Testis (tissue), 3 donors: Measurements from ENCODE around the gene NCCRP1. TPM values are rescaled to one million over a fixed set of nuclear protein-coding genes. Genes with fewer than 3 reads are reported as not detected.

Experiments used
- DNase-seq: peaks from one replicate; pipeline ENCODE4 v3.0.0-alpha.2; 2019
- H3K27ac ChIP-seq, 2 donors: fragments of 200-600 bp; sonication (generic); one replicate each; pipeline ENCODE4 v1.5.1; 2019
- H3K27me3 ChIP-seq: fragments of 200-600 bp; sonication (generic); one replicate; pipeline ENCODE4 v1.5.1; 2019
- H3K36me3 ChIP-seq: fragments of 200-600 bp; sonication (generic); one replicate; pipeline ENCODE4 v1.5.1; 2017; ENCODE audit warnings: low read depth; ENCODE audit errors: missing control alignments
- H3K4me1 ChIP-seq: fragments of 200-600 bp; sonication (generic); one replicate; pipeline ENCODE4 v1.5.1; 2019
- H3K4me3 ChIP-seq, 2 donors: fragments of 200-600 bp; sonication (generic); one replicate each; pipeline ENCODE4 v1.5.1; 2017 to 2019
- H3K9me3 ChIP-seq: fragments of 200-600 bp; sonication (generic); one replicate; pipeline ENCODE4 v1.5.1; 2017
- POLR2A ChIP-seq: fragments of 450-650 bp; IDR thresholded peaks from one replicate; pipeline ENCODE4 v1.6.1; 2017; ENCODE audit warnings: antibody characterized with exemption, mild to moderate bottlenecking, moderate library complexity
- WGBS, 2 donors: methylation state at CpG; one replicate each; pipeline ENCODE4 v1.1.5; 2018; 5-methylcytosine and 5-hydroxymethylcytosine counted together
- intact Hi-C: fragments of 100-400 bp; cut with DNase I; formaldehyde crosslinking; loops from one replicate; pipeline ENCODE4 v1.15.1; 2023; ENCODE audit warnings: low total_unique reads
- polyA plus RNA-seq: library from polyadenylated mRNA; stranded (reverse); fragments of 350-450 nt; fragmentation: Illumina TruSeq; extraction: RNeasy Lipid Tissue Mini Kit (QIAGEN cat#74804); gene quantifications from one replicate; pipeline ENCODE4 v1.2.3, GENCODE V29; 2014; ENCODE audit warnings: low read depth, low replicate concordance; ENCODE audit not compliant: insufficient read depth
- total RNA-seq, 2 donors: library from RNA; depleted of rRNA; stranded (reverse); fragments of >200 nt; gene quantifications; one replicate each; pipeline ENCODE4 v1.2.3, GENCODE V29; 2016
- TF ChIP-seq, protein P1 (sequence below), 3 experiments: fragments of 450-650 bp in 2 of 3; fragments of 200-600 bp in 1 of 3; sonication (generic) in 1 of 3; IDR thresholded peaks; one replicate each; pipeline ENCODE4 v1.5.1; 2016 to 2019; ENCODE audit warnings: antibody characterized with exemption in 3 of 3, mild to moderate bottlenecking in 2 of 3, moderate library complexity in 1 of 3

Gene NCCRP1
- total and polyA plus RNA-seq, 3 donors from 2014 or later = 0.73 to 1.3 (median 1.1) TPM

GRCh38 chr19:39166571-39167391 lies 30.0 kb upstream of the NCCRP1 start:
- H3K27ac ChIP-seq = no peak overlapping the region
- H3K4me3 ChIP-seq = no peak overlapping the region

DNA sequence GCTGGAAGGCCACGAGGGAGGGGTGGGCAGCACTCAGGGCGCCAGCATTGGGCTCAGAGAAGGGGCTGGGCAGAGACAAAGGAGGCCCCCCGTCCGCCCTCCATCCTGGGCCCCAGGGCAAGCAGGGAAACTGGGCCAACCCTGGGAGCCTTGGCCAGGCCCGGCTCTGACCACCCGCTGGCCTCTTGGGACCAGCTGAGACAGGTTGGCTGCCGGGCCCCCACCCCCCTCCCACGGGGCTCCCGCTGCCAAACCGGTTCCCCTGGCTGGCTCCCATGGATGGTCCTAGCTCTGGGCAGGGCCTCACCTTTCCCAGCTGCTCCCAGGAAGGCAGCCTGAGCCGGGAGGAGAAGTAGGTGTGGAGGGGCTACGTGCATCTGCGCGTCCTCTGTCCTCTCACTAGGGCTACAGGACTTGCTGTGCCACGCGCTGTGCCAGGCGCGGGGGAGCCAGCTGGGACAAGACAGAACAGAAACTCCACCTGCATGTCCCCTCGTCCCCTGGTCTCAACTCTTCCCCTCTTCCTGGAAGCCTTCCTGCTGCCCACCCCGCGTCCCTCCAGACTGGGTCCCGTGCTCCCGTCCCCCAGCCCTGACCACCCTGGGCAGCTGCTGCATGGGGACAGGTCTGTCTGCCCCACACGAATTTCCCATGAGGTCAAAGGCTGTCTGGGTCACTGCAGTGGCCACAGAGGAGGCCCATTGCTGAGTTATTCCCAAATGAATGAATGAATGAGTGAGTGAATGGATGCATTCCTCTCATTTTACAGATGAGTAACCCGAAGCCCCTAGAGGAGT lies 29.1 kb upstream of the NCCRP1 start:
- DNase-seq = no peak
- Histone ChIP-seq H3K36me3 (no peaks in the 10 kb centered on the region), H3K27ac (no peak overlapping the region), H3K4me1 (peaks cover 13% of the 10 kb centered on the region), H3K27me3 (no peaks in the 10 kb centered on the region), H3K9me3 (no peaks in the 10 kb centered on the region), H3K4me3 (no peak overlapping the region)
- 82 to 85% methylated on average over 16 to 25 of the region's 25 CpGs for WGBS, 2 donors
- intact Hi-C loops = no loop called here
- TF ChIP-seq, protein P1, sequence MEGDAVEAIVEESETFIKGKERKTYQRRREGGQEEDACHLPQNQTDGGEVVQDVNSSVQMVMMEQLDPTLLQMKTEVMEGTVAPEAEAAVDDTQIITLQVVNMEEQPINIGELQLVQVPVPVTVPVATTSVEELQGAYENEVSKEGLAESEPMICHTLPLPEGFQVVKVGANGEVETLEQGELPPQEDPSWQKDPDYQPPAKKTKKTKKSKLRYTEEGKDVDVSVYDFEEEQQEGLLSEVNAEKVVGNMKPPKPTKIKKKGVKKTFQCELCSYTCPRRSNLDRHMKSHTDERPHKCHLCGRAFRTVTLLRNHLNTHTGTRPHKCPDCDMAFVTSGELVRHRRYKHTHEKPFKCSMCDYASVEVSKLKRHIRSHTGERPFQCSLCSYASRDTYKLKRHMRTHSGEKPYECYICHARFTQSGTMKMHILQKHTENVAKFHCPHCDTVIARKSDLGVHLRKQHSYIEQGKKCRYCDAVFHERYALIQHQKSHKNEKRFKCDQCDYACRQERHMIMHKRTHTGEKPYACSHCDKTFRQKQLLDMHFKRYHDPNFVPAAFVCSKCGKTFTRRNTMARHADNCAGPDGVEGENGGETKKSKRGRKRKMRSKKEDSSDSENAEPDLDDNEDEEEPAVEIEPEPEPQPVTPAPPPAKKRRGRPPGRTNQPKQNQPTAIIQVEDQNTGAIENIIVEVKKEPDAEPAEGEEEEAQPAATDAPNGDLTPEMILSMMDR (IDR thresholded peaks at IDR 0.05) = no peak
- no peak for TF ChIP-seq POLR2A

More at GRCh38 chr19:39166571-39167391, 30.0 kb upstream of the NCCRP1 start:
- no peaks in the 10 kb centered on the region for H3K27me3 ChIP-seq
- 53 to 67% methylated on average over 7 to 24 of the region's 24 CpGs for WGBS, 2 donors
- intact Hi-C loops = no loop called here
- H3K36me3 ChIP-seq = no peaks in the 10 kb centered on the region
- peaks cover 13% of the 10 kb centered on the region for H3K4me1 ChIP-seq
- no peaks in the 10 kb centered on the region for H3K9me3 ChIP-seq
- TF ChIP-seq POLR2A = no peak
- TF ChIP-seq, protein P1 (IDR thresholded peaks at IDR 0.05) = no peak
- peak; percentile 68 for DNase-seq

- H3K4me3 ChIP-seq = no peak overlapping the region
- TF ChIP-seq POLR2A = no peak
- TF ChIP-seq, protein P1 (IDR thresholded peaks at IDR 0.05) = no peak
- no peaks in the 10 kb centered on the region for H3K9me3 ChIP-seq
- no peak overlapping the region for H3K27ac ChIP-seq
- intact Hi-C loops = no loop called here
- no peak for DNase-seq
- no peaks in the 10 kb centered on the region for H3K27me3 ChIP-seq
- H3K36me3 ChIP-seq = no peaks in the 10 kb centered on the region
- H3K4me1 ChIP-seq = peaks cover 13% of the 10 kb centered on the region
- 91 to 93% methylated on average over 18 to 23 of the region's 23 CpGs for WGBS, 2 donors
Observed at GRCh38 chr19:39168258-39169142, 28.3 kb upstream of the NCCRP1 start.

GRCh38 chr19:39169143-39169810 lies 27.5 kb upstream of the NCCRP1 start:
- no peak overlapping the region for H3K27ac ChIP-seq
- H3K4me3 ChIP-seq = no peak overlapping the region
- DNase-seq = no peak
- H3K4me1 ChIP-seq = peaks cover 13% of the 10 kb centered on the region
- WGBS, 2 donors = 82 to 91% methylated on average over 32 to 36 of the region's 36 CpGs
- no peaks in the 10 kb centered on the region for H3K27me3 ChIP-seq
- no peak for TF ChIP-seq POLR2A
- TF ChIP-seq, protein P1 (IDR thresholded peaks at IDR 0.05) = no peak
- no peaks in the 10 kb centered on the region for H3K9me3 ChIP-seq
- no peaks in the 10 kb centered on the region for H3K36me3 ChIP-seq
- intact Hi-C loops = no loop called here
